ENCODE data around the gene RNF39. TPM values are rescaled to one million over a fixed set of nuclear protein-coding genes. Genes with fewer than 3 reads are reported as not detected.

The RNF39 gene
- total and polyA plus RNA-seq, 2 of the 13 experiments (the other 11 are each of a cell fraction or from before 2014, with no cell fraction given), result 0.13 to 1.8 TPM

GRCh38 chr6:30093951-30094661 is 18.5 kb upstream of the RNF39 start:
- in situ Hi-C loops (cut with HindIII; ENCODE audit: extremely low pct_ligation_motif_present, low pct_unique_long_range_greater_than_20kb) (no loop called here), intact Hi-C loops (cut with micrococcal nuclease; ENCODE audit: unreplicated experiment) (no loop called here)
- H3K4me1 ChIP-seq (ENCODE audit: insufficient read depth, low read length), result peaks cover 78% of the 10 kb centered on the region
- ChIA-PET POLR2A (interaction anchor here (1.1 to 2.3 kb wide), 2 partner anchors 8 to 27 kb away, joined by 3 to 13 read pairs; partner anchors contain the start of gene PPP1R11), CTCF (ENCODE audit: low intra/inter-chr PET ratio, low total read pairs) (no interaction called here)
- no peak overlapping the region for H3K4me2 ChIP-seq (ENCODE audit: low read depth, low read length)
- H3K9ac ChIP-seq (ENCODE audit: insufficient read depth, low read depth, low read length), result no peak overlapping the region
- H3K27ac ChIP-seq (ENCODE audit: extremely low read length, insufficient read depth, low read length), result no peak overlapping the region
- no peak overlapping the region for H3K4me3 ChIP-seq (replicated peaks in 1 of 3; ENCODE audit: insufficient read depth in 1 of 3, low read depth in 2 of 3, low read length in 3 of 3)
- no peaks in the 10 kb centered on the region for H3K9me3 ChIP-seq (ENCODE audit: low read length)
- FAIRE-seq (no peak), ATAC-seq (no peak), DNase-seq (ENCODE audit: low spot score) (no peak)
- peaks cover 2 to 25% of the 10 kb centered on the region in 2 experiments; a peak in 3 of 5 replicates for H3K27me3 ChIP-seq (ENCODE audit: control insufficient read depth in 1 of 2, insufficient read depth in 2 of 2, low read length in 2 of 2)
- H3K36me3 ChIP-seq (replicated peaks in 1 of 2; ENCODE audit: control insufficient read depth in 1 of 2, insufficient read depth in 2 of 2, low read length in 2 of 2), result no peaks in the 10 kb centered on the region
- no TSS peak for BruUV-seq (replicated peaks)
- 41% methylated on average over 5 of the region's 5 CpGs for WGBS (ENCODE audit: low lambda C conversion rate)
- no peak for TF ChIP-seq ZNF776 (CRISPR knock-in tag; IDR thresholded peaks at IDR 0.05)
- TF ChIP-seq MAX (IDR thresholded peaks at IDR 0.05), result no peak
- no peaks in the 10 kb centered on the region for H4K20me1 ChIP-seq (ENCODE audit: insufficient read depth, low read length)
- no peak overlapping the region for H2AFZ ChIP-seq (ENCODE audit: low read length)
- no peaks in the 10 kb centered on the region for H3K79me2 ChIP-seq (ENCODE audit: insufficient read depth, low read length)

- DNase-seq (ENCODE audit: low spot score), result no peak
- 73% methylated on average over 6 of the region's 6 CpGs for WGBS (ENCODE audit: low lambda C conversion rate)
- H3K4me3 ChIP-seq (replicated peaks in 1 of 3; ENCODE audit: insufficient read depth in 1 of 3, low read depth in 2 of 3, low read length in 3 of 3), result no peak overlapping the region
- no peak overlapping the region for H3K9ac ChIP-seq (ENCODE audit: insufficient read depth, low read depth, low read length)
- TF ChIP-seq ZNF629 (CRISPR knock-in tag; conservative IDR thresholded peaks at IDR 0.05), result peak; percentile 74
- TF ChIP-seq BCL3 (CRISPR knock-in tag; IDR thresholded peaks at IDR 0.05), result no peak
- TF ChIP-seq ZNF580 (CRISPR knock-in tag; IDR thresholded peaks at IDR 0.05; ENCODE audit: borderline replicate concordance, low read depth), result no peak
- intact Hi-C loops (cut with micrococcal nuclease; ENCODE audit: unreplicated experiment), result no loop called here
- FAIRE-seq, result no peak
- H3K36me3 ChIP-seq (replicated peaks in 1 of 2; ENCODE audit: control insufficient read depth in 1 of 2, insufficient read depth in 2 of 2, low read length in 2 of 2), result no peaks in the 10 kb centered on the region
- no peaks in the 10 kb centered on the region for H3K9me3 ChIP-seq (ENCODE audit: low read length)
- ChIA-PET POLR2A (interaction anchor here (1.1 to 2.3 kb wide), 4 partner anchors 9 to 32 kb away, joined by 3 to 13 read pairs (median 4); partner anchors contain the start of genes POLR1H and PPP1R11), CTCF (ENCODE audit: low intra/inter-chr PET ratio, low total read pairs) (no interaction called here)
- no peaks in the 10 kb centered on the region for H4K20me1 ChIP-seq (ENCODE audit: insufficient read depth, low read length)
- ATAC-seq, result no peak
- BruUV-seq (replicated peaks), result no TSS peak
- H3K27me3 ChIP-seq (ENCODE audit: control insufficient read depth in 1 of 2, insufficient read depth in 2 of 2, low read length in 2 of 2), result peaks cover 2 to 28% of the 10 kb centered on the region in 2 experiments; a peak in 3 of 5 replicates
- H3K27ac ChIP-seq (ENCODE audit: extremely low read length, insufficient read depth, low read length), result no peak overlapping the region
- in situ Hi-C loops (cut with HindIII; ENCODE audit: extremely low pct_ligation_motif_present, low pct_unique_long_range_greater_than_20kb), result no loop called here
- H3K79me2 ChIP-seq (ENCODE audit: insufficient read depth, low read length), result no peaks in the 10 kb centered on the region
- no peak overlapping the region for H2AFZ ChIP-seq (ENCODE audit: low read length)
- no peak overlapping the region for H3K4me2 ChIP-seq (ENCODE audit: low read depth, low read length)
- peaks cover 67% of the 10 kb centered on the region for H3K4me1 ChIP-seq (ENCODE audit: insufficient read depth, low read length)
Measured at GRCh38 chr6:30092852-30093543, 17.4 kb upstream of the RNF39 start.

All from HepG2 (cell line).